COR-L47 (cell line): Measurements from ENCODE around the gene VPS35L.

Experiments used
- DNase-seq: peaks from one replicate; lab custom pipeline; 2025; lab: John Stamatoyannopoulos, UW

Gene VPS35L

GRCh38 chr16:19691161-19691711 lies 135.7 kb downstream of the VPS35L start:
- no peak for DNase-seq

GRCh38 chr16:19694989-19695388 lies 139.5 kb downstream of the VPS35L start:
- DNase-seq: no peak

- peak; percentile 94 for DNase-seq
Observed at GRCh38 chr16:19696328-19696727, 140.8 kb downstream of the VPS35L start.

GRCh38 chr16:19696961-19697360 lies 141.5 kb downstream of the VPS35L start:
- peak; percentile 84 for DNase-seq

GRCh38 chr16:19697756-19698318 lies 142.3 kb downstream of the VPS35L start:
- DNase-seq: no peak

- no peak for DNase-seq
Observed at GRCh38 chr16:19698480-19699465, 143.3 kb downstream of the VPS35L start.

- no peak for DNase-seq
Observed at GRCh38 chr16:19699472-19699871, 144.0 kb downstream of the VPS35L start.

GRCh38 chr16:19700319-19700781 lies 144.8 kb downstream of the VPS35L start:
- peak; percentile 62 for DNase-seq

GRCh38 chr16:19701091-19701490 lies 145.6 kb downstream of the VPS35L start:
- no peak for DNase-seq

- DNase-seq: no peak
Observed at GRCh38 chr16:19703172-19703889, 147.8 kb downstream of the VPS35L start.

- no peak for DNase-seq
Observed at GRCh38 chr16:19704321-19705145, 149.0 kb downstream of the VPS35L start.

GRCh38 chr16:19705146-19705501 lies 149.6 kb downstream of the VPS35L start:
- DNase-seq: no peak

- no peak for DNase-seq
Observed at GRCh38 chr16:19705843-19706242, 150.3 kb downstream of the VPS35L start.

GRCh38 chr16:19706846-19707245 lies 151.3 kb downstream of the VPS35L start:
- no peak for DNase-seq

GRCh38 chr16:19707569-19708295 lies 152.2 kb downstream of the VPS35L start:
- DNase-seq: no peak

GRCh38 chr16:19708296-19709205 lies 153.0 kb downstream of the VPS35L start:
- DNase-seq: no peak

- DNase-seq: no peak
Observed at GRCh38 chr16:19709381-19710136, 154.1 kb downstream of the VPS35L start.

- DNase-seq: no peak
Observed at GRCh38 chr16:19710191-19710908, 154.8 kb downstream of the VPS35L start.
